Endothelial cell of umbilical vein (primary cell): ENCODE measurements around the gene PKN1.

Source experiments
- EZH2 ChIP-seq: IDR thresholded peaks from 2 replicates; pipeline ENCODE4 v1.6.1; 2012; ENCODE audit warnings: borderline replicate concordance, low read depth, mild to moderate bottlenecking, moderate library complexity, low read length, inconsistent platforms; ENCODE audit not compliant: severe bottlenecking
- FOS ChIP-seq: IDR thresholded peaks from 2 replicates; pipeline ENCODE4 v1.6.1; 2011; ENCODE audit warnings: mild to moderate bottlenecking, low read length, moderate library complexity, borderline replicate concordance; ENCODE audit not compliant: insufficient read depth
- GATA2 ChIP-seq: IDR thresholded peaks from 2 replicates; pipeline ENCODE4 v1.7.0; 2011; ENCODE audit warnings: low read depth, mild to moderate bottlenecking, moderate library complexity, mixed read lengths, low read length; ENCODE audit not compliant: insufficient read length, insufficient read depth
- JUN ChIP-seq: IDR thresholded peaks from 2 replicates; pipeline ENCODE4 v1.6.1; 2011; ENCODE audit warnings: borderline replicate concordance, low read depth; ENCODE audit not compliant: insufficient read length, insufficient read depth
- MYC ChIP-seq: IDR thresholded peaks from one replicate; pipeline ENCODE4 v1.6.1; 2011; ENCODE audit warnings: mild to moderate bottlenecking, low read depth, low read length
- POLR2A ChIP-seq: IDR thresholded peaks from 2 replicates; pipeline ENCODE4 v1.6.1; 2012; ENCODE audit warnings: low read depth, mild to moderate bottlenecking, control low read depth, low read length
- POLR2AphosphoS5 ChIP-seq: IDR thresholded peaks from 2 replicates; pipeline ENCODE4 v1.6.1; 2012; ENCODE audit warnings: low read depth, mild to moderate bottlenecking, control low read depth, low read length, moderate library complexity; ENCODE audit not compliant: insufficient read depth
- TF ChIP-seq, protein P1 (sequence below), 2 donors: IDR thresholded peaks; 1 replicate in 1 of 2; 2 replicates in 1 of 2; pipeline ENCODE4 v1.5.1; 2011; ENCODE audit warnings: low read length in 2 of 2, mild to moderate bottlenecking in 2 of 2, moderate library complexity in 2 of 2, control low read depth in 1 of 2, inconsistent platforms in 1 of 2, low read depth in 1 of 2; ENCODE audit not compliant: insufficient read depth in 1 of 2; ENCODE audit errors: extremely low read depth in 1 of 2
- TF ChIP-seq, protein P2 (sequence below): IDR thresholded peaks from 2 replicates; pipeline ENCODE4 v1.6.1; 2011; ENCODE audit not compliant: insufficient read depth, insufficient read length

DNA sequence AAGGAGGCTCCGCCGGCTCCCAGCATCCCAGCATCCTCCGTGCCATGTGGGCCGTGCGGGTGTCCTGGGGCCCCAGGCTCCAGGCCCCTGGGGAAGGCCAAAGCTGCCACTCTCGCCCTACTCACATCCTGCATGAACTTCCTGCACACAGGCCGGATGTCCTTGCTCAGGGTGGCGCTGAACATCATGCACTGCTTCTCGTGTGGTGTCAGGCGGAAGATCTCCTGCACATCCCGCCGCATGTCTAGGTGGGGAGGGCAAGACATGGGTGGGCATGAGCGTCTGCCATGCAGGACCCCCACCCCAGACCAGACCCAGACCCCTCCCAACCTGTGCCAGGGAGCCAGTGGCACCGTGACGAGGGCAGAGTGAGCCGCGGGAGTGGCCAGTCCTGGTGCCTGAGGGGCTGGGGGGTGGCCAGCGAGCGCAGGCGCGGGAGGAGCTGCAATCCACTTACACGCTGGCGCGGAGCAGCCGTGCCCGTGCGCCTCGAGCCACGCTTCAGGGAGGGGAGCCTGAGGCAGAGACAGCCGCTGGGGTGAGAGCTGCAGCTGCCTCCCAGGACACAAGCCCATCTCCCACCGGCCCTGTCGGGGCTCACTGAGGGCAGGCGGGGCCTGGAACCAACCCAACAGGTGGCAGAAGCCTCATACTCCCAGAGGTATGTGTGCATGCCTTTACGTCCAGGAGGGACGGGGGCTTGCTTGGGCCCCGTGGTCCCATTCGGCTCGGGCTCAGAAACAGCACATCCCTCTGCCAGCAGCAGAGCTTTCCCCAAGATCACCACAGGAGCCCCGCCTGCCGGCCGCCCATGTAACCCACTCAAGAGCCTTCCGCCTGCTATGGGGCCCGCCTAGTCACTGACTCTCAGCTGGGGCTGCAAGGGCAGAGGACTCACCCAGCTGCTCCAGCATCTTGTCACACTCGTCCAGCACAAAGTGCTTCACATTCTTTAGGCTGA lies 22.7 kb upstream of the PKN1 start:
- TF ChIP-seq, protein P1, sequence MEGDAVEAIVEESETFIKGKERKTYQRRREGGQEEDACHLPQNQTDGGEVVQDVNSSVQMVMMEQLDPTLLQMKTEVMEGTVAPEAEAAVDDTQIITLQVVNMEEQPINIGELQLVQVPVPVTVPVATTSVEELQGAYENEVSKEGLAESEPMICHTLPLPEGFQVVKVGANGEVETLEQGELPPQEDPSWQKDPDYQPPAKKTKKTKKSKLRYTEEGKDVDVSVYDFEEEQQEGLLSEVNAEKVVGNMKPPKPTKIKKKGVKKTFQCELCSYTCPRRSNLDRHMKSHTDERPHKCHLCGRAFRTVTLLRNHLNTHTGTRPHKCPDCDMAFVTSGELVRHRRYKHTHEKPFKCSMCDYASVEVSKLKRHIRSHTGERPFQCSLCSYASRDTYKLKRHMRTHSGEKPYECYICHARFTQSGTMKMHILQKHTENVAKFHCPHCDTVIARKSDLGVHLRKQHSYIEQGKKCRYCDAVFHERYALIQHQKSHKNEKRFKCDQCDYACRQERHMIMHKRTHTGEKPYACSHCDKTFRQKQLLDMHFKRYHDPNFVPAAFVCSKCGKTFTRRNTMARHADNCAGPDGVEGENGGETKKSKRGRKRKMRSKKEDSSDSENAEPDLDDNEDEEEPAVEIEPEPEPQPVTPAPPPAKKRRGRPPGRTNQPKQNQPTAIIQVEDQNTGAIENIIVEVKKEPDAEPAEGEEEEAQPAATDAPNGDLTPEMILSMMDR (IDR thresholded peaks at IDR 0.05; ENCODE audit: extremely low read depth in 1 of 2, insufficient read depth in 1 of 2, low read depth in 1 of 2, low read length in 2 of 2) = no peak
- TF ChIP-seq EZH2 (no peak), POLR2A (no peak), POLR2AphosphoS5 (no peak), FOS (no peak), JUN (no peak), MYC (no peak), GATA2 (no peak)
- TF ChIP-seq, protein P2, sequence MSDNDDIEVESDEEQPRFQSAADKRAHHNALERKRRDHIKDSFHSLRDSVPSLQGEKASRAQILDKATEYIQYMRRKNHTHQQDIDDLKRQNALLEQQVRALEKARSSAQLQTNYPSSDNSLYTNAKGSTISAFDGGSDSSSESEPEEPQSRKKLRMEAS = no peak
